ENCODE measurements around the gene PRKAB2. TPM values are rescaled to one million over a fixed set of nuclear protein-coding genes. Genes with fewer than 3 reads are reported as not detected.
"Not testable (repeated sequence)": the region's sequence is repeated elsewhere in the genome, so short reads cannot be mapped to it uniquely, and the experiment has no call there.

PRKAB2 gene
- total RNA-seq, 1 donor from 2014 or later, result 10.1 TPM

DNA sequence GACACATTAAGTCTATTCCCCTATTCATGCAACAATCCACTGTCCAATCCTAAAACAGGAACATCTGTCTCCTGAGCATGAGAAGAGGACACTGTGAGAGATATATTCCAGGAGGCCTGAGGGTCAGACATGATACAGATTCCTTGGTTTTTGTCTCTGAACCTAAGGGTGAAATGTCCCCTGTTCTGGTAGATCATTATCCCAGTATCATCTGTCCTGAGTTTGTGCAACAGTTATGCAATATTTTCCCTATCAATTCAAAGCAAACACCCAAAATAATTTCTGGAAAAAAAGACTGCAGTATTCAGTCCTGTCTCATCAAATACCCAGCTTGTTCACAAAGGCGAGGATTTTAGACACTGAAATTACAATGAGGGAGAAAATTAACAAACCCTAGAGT lies 61.4 kb downstream of the PRKAB2 start:
- Mint-ChIP-seq H3K27me3 (ENCODE audit: unreplicated experiment) (peaks cover 3% of the 10 kb centered on the region), H3K36me3 (ENCODE audit: unreplicated experiment) (no peaks in the 10 kb centered on the region), H3K4me3 (ENCODE audit: unreplicated experiment) (no peak overlapping the region), H3K9me3 (ENCODE audit: unreplicated experiment) (no peaks in the 10 kb centered on the region), H3K4me1 (ENCODE audit: unreplicated experiment) (no peaks in the 10 kb centered on the region), H3K27ac (ENCODE audit: unreplicated experiment) (no peak overlapping the region)
- TF ChIP-seq, protein P1, sequence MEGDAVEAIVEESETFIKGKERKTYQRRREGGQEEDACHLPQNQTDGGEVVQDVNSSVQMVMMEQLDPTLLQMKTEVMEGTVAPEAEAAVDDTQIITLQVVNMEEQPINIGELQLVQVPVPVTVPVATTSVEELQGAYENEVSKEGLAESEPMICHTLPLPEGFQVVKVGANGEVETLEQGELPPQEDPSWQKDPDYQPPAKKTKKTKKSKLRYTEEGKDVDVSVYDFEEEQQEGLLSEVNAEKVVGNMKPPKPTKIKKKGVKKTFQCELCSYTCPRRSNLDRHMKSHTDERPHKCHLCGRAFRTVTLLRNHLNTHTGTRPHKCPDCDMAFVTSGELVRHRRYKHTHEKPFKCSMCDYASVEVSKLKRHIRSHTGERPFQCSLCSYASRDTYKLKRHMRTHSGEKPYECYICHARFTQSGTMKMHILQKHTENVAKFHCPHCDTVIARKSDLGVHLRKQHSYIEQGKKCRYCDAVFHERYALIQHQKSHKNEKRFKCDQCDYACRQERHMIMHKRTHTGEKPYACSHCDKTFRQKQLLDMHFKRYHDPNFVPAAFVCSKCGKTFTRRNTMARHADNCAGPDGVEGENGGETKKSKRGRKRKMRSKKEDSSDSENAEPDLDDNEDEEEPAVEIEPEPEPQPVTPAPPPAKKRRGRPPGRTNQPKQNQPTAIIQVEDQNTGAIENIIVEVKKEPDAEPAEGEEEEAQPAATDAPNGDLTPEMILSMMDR (IDR thresholded peaks at IDR 0.05), result no peak
- DNase-seq (ENCODE audit: extremely low spot score, unreplicated experiment), result no peak

DNA sequence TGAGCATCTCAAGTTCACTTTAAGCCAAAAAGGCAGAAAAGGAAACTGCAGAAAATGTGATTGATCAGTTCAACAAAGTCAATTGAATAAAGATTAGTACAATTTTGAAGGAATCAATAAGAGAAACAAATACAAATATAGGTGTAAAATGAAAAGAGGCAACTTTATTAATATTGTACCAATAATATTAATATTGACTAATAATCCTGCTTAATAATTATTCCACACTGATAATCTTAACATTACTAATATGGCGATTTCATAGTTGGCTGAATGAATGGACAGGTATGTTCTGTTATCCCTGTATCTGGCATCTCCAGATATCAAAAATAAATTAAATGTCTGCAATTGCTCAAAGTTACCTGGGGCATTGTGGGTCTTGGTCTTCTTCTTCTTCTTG lies 61.8 kb downstream of the PRKAB2 start:
- TF ChIP-seq, protein P1 (IDR thresholded peaks at IDR 0.05), result no peak
- no peak for DNase-seq (ENCODE audit: extremely low spot score, unreplicated experiment)

DNA sequence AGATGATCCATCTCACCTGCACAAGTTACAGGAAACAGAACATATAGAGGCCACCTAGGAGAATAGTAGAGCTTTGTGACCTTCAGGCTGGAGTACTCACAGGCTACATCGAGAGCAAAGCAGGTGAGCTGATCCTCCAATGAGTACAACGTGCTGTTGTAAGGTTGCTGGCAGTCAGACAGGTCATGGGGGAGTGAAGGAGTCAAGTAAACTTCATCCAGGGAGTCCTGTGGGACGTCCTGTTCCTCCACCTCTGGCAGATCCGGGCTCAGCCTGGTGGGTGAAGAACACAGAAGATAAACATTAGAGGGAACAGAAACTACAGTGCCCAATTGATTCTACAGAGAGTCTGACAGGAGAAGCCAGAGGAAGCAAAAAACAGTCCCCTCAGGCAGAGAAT lies 62.5 kb downstream of the PRKAB2 start:
- Mint-ChIP-seq H3K4me1 (ENCODE audit: unreplicated experiment) (no peaks in the 10 kb centered on the region), H3K36me3 (ENCODE audit: unreplicated experiment) (no peaks in the 10 kb centered on the region), H3K27me3 (ENCODE audit: unreplicated experiment) (peaks cover 3% of the 10 kb centered on the region), H3K9me3 (ENCODE audit: unreplicated experiment) (no peaks in the 10 kb centered on the region), H3K27ac (ENCODE audit: unreplicated experiment) (no peak overlapping the region), H3K4me3 (ENCODE audit: unreplicated experiment) (no peak overlapping the region)
- TF ChIP-seq, protein P1 (IDR thresholded peaks at IDR 0.05), result no peak
- no peak for DNase-seq (ENCODE audit: extremely low spot score, unreplicated experiment)

More for the DNA sequence above, 61.8 kb downstream of the PRKAB2 start:
- no peak overlapping the region for H3K4me3 Mint-ChIP-seq (ENCODE audit: unreplicated experiment)
- no peak overlapping the region for H3K27ac Mint-ChIP-seq (ENCODE audit: unreplicated experiment)
- H3K4me1 Mint-ChIP-seq (ENCODE audit: unreplicated experiment), result no peaks in the 10 kb centered on the region
- no peaks in the 10 kb centered on the region for H3K36me3 Mint-ChIP-seq (ENCODE audit: unreplicated experiment)
- peaks cover 3% of the 10 kb centered on the region for H3K27me3 Mint-ChIP-seq (ENCODE audit: unreplicated experiment)
- H3K9me3 Mint-ChIP-seq (ENCODE audit: unreplicated experiment), result no peaks in the 10 kb centered on the region

DNA sequence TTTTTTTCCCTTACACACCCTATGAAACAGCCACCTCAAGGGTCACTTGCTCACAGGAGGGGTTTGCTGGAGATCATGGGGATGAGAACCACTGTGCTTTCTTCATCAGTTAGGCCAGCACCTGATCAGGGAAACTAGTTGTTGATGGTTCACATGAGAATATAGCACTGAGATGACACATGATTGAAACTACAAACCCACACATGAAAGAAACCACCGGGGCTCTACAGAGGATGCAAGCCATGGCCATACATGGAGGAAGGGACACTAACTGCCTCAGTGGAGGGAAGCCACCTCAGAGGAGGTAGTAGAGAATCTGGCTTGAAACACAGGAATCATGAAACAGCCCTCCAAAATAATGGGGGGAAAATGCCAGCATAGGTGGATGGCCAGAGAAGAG lies 63.2 kb downstream of the PRKAB2 start:
- TF ChIP-seq, protein P1 (IDR thresholded peaks at IDR 0.05), result no peak
- DNase-seq (ENCODE audit: extremely low spot score, unreplicated experiment), result no peak
- Mint-ChIP-seq H3K9me3 (ENCODE audit: unreplicated experiment) (no peaks in the 10 kb centered on the region), H3K4me3 (ENCODE audit: unreplicated experiment) (no peak overlapping the region), H3K27ac (ENCODE audit: unreplicated experiment) (no peak overlapping the region), H3K4me1 (ENCODE audit: unreplicated experiment) (no peaks in the 10 kb centered on the region), H3K27me3 (ENCODE audit: unreplicated experiment) (peaks cover 3% of the 10 kb centered on the region), H3K36me3 (ENCODE audit: unreplicated experiment) (no peaks in the 10 kb centered on the region)

DNA sequence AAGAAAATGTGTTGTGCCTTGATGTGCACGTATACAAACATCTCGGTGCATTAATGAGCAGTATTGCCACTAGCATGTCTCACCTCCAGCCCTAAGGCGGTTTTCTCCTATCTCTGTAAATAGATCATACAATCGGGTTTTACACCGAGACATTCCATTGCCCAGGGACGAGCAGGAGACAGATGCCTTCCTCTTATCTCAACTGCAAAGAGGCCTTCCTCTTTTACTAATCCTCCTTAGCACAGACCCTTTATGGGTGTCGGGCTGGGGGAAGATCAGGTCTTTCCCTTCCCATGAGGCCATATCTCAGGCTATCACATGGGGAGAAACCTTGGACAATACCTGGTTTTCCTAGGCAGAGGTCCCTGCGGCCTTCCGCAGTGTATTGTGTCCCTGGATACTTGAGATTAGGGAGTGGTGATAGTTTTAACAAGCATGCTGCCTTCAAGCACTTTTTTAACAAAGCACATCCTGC lies 65.8 kb downstream of the PRKAB2 start:
- H3K27ac Mint-ChIP-seq (ENCODE audit: unreplicated experiment); H3K4me3 Mint-ChIP-seq (ENCODE audit: unreplicated experiment): not testable (repeated sequence)

DNA sequence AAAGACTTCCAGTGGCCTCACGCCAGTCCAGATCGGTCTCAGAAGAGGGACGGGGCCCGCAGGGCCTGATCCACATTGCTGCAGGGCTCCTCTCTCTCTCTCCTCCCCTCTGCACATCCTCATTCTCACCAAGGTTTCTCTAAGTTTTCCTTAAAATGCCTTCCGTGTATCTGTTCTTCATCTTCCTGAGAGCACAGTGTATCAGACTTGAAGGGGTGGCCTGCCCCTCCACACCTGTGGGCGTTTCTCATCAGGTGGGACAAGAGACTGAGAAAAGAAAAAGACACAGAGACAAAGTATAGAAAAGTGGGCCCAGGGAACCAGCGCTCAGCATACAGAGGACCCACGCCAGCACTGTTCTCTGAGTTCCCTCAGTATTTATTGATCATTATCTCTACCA lies 66.4 kb downstream of the PRKAB2 start:
- Mint-ChIP-seq H3K9me3 (ENCODE audit: unreplicated experiment) (no peaks in the 10 kb centered on the region), H3K4me3 (ENCODE audit: unreplicated experiment) (no peak overlapping the region), H3K27ac (ENCODE audit: unreplicated experiment) (no peak overlapping the region), H3K36me3 (ENCODE audit: unreplicated experiment) (no peaks in the 10 kb centered on the region), H3K27me3 (ENCODE audit: unreplicated experiment) (peaks cover 10% of the 10 kb centered on the region), H3K4me1 (ENCODE audit: unreplicated experiment) (no peaks in the 10 kb centered on the region)
- TF ChIP-seq, protein P1 (IDR thresholded peaks at IDR 0.05), result no peak
- DNase-seq (ENCODE audit: extremely low spot score, unreplicated experiment), result no peak

More for the DNA sequence above, 65.8 kb downstream of the PRKAB2 start:
- not testable (repeated sequence) for H3K9me3 Mint-ChIP-seq (ENCODE audit: unreplicated experiment); H3K27me3 Mint-ChIP-seq (ENCODE audit: unreplicated experiment); DNase-seq (ENCODE audit: extremely low spot score, unreplicated experiment); H3K4me1 Mint-ChIP-seq (ENCODE audit: unreplicated experiment); H3K36me3 Mint-ChIP-seq (ENCODE audit: unreplicated experiment)

Data from osteocyte (in vitro differentiated cells).